Inferior parietal cortex (tissue), 1 donor: ENCODE measurements around the gene ABHD17C.
"Not testable (repeated sequence)": the region's sequence is repeated elsewhere in the genome, so short reads cannot be mapped to it uniquely, and the experiment has no call there.

Experiments used
- DNase-seq: peaks from one replicate; pipeline ENCODE4 v3.0.0-alpha.2; 2016; ENCODE audit errors: extremely low spot score

The ABHD17C gene

DNA sequence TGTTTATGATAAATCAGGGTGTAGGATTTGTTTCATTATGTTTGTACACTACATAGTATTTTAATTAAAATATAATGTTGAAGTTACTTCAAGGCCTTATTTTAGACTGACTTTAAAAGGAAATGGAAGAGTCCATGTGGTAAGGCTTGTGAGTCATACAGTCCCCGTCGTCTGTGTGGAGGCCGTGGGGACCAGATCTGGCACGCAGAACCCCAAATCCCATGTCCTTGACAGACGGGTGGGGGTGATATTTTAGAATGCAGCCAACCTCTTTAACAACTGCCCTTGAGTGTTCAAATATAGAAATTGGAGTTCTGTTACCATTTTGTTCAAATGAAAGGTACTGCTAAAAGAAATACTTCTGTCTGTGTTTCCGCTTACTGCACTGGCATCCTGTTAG, 35.8 kb downstream of the ABHD17C start:
- DNase-seq: peak; percentile 45

DNA sequence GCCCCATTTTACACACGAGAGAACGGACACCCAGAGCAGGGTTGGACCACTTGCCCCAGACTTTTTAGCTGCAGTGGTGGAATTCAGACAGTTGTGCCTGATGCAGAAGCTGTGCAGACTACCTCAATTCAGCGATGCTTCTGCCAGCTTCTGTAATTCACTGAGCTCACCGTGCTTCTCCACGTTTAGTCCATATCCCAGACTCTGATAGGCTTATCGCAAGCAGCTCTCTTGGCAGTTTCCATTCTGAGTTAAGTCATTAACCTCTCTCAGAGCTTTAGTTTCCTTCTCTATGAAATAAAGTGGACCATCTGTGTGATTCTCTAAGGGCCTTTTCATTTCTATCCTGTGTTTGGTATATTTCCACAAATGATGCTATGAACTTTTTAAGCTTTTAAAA, 37.1 kb downstream of the ABHD17C start:
- no peak for DNase-seq

DNA sequence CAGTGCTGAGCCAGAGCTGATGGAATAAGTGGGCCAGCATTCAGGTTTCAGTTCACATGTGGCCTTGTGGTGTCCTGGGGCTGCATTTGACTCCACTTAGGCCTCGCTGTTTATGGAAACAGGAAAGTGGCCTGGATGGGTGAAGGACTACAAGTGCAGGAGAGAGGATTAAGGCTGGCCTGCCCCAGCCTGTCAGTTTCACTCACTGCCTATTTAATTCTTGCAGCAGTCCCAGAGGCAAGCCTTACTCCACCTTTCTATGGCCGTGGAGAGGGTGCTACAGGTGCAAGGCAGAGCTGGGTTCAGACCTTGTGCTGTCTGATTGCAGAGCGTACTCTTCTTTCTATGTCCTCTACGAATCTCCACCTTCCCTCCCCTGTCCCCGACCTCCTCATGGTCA, 37.7 kb downstream of the ABHD17C start:
- DNase-seq: no peak

DNA sequence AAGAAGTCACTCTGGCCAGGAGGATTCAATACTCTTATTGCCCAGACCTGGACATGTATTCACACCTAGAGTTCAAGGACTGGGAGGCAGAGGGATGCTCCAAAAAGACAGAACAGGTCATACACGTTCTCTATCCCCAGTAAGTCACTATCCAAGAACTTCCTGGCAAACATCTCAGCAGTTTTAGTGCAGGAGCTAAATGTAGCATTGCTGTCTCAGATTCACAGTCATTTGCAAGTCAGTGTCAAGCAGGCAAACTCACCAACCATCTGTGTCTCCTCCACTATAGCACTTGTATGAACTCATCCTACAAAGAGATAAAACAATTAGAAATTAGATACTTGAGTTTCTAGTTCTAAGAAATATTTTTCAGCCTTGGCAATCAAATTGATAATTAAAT, 38.4 kb downstream of the ABHD17C start:
- peak; percentile 34 for DNase-seq

DNA sequence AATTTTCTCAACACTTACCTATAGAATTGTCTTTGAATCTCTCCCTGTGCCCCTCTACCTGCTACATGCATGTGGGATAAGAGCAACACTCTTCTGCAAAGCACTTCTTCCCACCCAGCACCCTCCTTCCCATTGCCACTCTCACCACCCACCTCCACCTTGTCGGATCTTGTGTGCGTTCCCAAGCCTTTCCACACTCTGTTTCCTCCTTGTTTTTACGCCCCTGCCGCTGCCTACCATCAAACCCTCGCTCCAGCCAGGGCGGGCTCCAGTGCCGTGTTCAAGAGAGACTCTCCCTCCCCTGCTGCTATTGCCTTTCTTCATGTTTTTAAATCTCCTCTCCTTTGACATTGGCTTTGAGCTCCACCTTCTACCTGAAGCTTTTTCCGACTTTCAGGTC, 40.2 kb downstream of the ABHD17C start:
- DNase-seq: no peak

DNA sequence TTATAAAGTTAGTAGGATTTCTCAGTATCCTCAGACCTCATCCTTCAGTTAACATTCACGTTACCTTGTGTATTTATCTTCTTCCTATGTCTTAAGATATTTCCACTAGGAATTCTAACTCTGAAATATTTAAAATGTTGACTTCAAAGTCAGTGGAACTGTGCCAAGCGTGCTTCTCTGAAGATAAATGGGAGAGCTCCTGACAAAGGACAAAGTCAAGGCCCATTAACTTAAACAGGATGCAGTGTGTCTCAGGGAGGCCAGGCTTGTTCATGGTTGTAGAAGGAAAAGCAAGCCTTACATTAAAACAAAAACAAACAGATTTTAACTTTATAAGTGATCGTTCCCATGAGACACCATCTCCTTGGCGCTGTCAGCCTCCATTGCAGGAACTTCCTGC, 41.5 kb downstream of the ABHD17C start:
- DNase-seq: no peak

DNA sequence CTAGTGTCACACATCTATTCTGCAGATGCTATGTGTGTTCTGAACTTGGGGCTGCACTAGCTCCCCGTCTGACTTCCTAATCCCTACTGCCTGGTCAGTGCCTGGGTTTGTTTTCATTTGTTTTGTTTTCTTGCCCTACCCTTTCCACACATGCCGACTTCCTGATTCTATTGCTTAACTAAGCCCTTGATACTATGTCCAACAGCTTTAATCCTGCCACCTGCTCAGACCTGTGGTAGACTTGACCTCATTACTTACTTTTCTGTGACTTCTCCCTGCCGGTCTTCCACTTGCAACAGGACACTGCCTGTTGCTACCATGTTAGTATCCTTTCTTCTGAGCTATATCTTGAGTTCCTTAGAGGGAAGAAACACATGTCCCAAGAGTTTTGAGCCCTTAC, 44.8 kb downstream of the ABHD17C start:
- DNase-seq: no peak

DNA sequence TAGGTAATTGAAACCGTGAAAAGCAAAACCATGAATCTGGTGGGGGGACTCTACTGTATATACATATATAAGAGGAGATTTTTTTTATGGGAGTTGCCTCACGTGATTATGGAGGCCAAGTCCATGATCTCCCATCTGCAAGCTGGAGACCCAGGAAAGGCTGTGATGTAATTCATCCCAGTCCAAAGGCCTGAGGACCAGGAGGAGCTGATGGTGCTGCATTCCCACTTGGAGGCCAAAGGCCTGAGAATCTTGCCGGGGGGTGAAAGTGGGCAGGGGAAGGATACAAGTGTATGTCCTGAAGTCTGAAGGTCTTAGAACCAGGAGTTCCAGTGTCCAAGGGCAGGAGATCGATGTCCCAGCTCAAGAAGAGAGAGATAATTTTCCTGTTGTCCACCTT, 47.0 kb downstream of the ABHD17C start:
- DNase-seq: no peak

DNA sequence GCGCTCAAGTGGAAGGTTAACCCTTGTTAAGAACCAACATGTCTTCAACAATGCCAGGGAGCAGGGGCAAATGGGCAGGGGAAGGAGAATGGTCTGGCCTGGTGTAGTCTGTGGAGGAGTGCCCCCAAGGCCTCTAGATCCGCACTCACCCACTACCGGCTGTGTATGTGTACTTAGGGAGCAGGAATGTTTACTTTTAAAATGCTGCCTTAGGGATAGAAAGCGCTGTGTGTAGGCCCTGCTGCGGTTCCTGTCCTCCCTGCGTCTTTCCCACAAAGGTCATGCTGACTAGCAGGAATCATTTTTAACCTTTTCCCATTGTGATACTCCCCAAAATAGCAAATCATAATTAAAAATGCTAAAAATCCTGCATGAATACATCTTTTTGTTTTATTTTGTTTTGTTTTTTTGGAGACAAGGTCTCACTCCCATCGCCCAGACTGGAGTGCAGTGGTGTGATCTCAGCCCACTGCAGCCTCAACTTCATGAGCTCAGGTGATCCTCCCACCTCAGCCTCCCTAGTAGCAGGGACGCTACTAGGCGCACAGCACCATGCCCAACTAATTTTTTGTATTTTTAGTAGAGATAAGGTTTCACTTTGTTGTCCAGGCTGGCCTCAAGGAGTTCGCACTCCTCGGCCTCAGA, 48.2 kb downstream of the ABHD17C start:
- DNase-seq: no peak

DNA sequence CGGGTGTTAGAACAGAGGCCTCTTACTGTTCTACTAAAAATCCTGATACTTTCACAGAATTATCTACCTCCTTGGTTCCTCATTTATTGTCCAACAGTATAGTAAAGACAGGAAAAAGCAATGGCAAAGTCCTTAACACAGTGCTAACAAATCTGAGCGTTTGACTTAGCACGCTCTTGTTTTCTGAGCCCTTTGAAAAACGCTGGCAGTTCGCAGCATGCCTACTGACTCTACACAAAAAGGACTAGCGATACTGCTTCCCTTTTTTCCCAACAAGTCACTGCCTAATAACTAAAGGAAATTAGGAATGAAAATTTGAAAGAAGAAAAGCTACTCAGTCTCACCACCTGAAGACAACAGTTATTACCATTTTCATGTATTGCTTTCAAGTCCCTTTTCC, 49.3 kb downstream of the ABHD17C start:
- no peak for DNase-seq

DNA sequence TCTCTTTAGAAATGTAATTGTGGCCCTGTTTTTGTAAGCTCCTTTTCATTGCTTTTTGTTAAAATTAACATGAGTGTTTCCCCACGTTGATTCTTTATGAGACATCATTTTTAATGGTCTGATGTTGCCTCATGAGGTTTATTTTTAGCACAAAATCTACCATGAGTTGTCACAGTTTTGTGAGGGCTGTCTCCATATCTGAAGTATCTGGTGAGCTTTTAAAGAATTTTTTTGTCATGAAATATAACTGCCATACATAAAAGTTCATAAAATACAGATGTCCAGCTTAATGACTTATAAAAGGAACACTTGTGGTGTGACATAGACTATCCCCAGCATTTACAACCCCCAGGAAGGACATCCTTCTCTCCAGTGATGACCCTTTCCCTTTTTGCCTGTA, 49.7 kb downstream of the ABHD17C start:
- no peak for DNase-seq

DNA sequence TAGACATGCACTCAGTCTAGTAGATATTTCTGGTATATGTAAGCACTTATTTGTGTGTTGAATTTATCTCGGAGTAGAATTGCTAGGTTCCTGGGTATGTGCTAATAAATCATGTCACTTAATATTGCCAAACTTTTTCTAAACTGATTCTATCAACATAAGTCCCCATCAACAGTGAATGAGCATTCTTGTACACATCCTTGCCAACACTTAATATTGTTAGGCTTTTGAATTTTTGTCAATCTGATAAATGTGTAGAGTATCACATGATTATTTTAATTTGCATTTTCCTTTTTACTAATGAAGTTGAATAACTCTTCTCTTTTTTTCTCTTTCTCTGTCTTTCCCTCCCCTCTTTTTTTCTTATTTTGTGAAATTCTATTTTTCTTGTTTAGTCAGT, 50.8 kb downstream of the ABHD17C start:
- no peak for DNase-seq

DNA sequence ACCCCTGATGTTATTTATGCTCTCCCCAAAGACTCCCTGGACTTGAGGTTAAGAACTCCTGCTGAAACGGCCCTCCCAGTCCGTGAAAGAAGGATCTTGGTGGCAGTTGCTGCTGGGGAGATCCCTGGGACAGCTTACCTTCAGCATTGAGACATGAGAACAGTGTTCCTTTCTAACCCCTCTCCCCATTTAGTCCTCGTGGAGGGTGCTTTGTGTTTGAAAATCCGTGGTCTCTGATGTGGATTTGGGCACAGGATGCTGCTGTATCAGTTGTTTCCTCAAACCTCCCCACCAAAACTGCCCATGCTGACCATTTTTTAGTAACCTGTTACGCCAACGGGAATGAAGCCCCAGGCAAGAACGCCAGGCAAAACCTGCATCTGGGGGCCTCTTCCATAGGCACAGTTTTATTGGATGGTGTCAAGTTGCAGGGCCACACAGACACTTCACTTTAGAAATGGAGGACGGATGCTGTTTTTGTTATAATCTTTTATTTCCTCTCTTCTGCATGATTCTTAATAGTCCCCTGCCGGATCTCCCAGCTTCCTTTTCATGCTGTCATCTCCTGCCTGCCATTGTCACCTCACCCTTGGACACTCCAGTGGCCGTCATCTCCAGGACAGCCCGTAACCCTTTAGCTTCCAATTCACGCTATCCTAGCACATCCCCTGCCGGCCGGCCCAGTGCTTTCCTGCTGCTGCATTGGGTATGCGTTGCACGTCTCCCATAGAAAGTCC, 52.4 kb downstream of the ABHD17C start:
- DNase-seq: no peak

DNA sequence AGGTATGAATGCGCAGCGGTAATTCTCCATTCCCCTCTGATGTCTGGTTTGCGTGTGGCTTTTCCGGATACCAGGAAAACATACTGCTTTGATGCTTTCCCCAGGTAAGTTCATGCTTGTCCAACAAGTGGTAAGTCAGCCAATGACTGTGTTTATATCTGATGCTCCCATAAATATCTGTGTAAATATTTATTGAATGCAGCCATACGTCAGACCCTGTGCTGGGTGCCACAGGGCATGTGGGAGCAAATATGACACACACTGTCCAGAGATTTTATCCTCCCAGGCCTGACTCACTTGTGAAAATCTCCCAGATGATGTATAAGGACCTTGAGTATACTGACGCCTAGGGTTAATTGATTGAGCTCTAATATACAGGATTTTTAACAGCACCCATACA, 54.5 kb downstream of the ABHD17C start:
- no peak for DNase-seq

DNA sequence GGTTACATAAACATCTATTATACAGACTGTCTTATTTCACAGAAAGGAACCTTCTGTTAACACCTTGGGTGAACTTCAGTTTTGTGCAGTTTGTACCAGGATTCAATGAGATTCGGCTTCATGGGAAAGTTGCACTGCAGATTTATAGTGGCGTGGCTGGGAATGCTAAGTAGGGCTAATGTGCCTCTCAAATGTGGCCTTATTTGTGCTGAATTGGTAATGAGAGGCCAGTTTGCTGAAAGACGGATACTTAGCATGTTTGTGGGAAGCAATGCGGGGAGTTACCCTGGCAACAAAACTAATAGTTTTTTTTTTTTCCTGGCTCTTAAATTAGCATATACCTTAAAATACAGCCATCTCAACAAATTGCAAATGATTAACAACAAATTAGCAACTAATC, 55.5 kb downstream of the ABHD17C start:
- no peak for DNase-seq

DNA sequence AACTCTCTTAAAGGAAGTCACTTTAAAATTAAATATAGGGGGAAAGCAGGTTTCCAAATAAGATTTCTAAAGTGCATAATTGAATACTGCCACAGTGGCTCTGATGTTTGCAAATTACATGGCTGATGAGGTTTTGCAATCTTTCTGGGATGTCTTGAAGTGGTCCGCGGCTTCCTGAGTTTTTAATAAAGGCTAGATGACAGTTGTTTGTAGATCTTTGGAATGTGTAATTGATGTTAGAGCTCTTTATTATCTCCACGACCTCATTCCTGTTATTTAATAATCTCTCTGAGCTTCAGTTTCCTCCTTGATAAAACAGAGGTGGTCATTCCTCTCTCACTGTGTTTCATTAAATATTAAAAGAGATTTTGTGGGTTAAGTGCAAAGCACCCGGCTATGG, 57.1 kb downstream of the ABHD17C start:
- DNase-seq: no peak

DNA sequence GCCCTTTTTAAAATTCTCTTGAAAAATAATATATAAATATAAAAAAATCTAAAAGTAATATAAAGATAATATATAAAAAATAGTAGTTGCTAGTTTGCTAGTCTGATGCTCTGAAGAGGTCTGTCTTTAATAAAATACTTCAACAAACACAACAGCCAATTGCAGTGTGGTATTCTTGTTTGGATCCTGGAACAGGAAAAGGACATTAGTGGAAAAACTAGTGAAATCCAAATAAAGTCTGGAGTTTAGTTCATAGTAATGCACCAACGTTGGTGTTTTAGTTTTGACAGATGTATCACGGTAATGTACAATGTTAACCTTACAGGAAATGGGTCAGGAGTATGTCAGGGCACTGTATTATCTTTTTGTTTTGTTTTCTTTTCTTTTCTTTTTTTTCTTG, 58.1 kb downstream of the ABHD17C start:
- DNase-seq: no peak

DNA sequence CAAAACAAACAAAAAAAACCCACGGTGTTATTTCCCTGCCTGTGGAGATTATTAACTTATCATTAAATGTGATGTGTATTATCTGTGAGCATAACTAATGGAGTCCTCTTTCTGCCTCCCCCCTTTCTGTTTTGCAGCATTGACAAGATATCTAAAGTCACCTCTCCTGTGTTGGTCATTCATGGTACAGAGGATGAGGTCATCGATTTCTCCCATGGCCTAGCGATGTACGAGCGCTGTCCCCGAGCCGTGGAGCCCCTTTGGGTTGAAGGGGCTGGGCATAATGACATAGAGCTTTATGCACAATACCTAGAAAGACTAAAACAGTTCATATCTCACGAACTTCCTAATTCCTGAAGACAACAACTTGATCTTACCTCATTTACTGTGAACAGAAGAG, 58.9 kb downstream of the ABHD17C start:
- no peak for DNase-seq

DNA sequence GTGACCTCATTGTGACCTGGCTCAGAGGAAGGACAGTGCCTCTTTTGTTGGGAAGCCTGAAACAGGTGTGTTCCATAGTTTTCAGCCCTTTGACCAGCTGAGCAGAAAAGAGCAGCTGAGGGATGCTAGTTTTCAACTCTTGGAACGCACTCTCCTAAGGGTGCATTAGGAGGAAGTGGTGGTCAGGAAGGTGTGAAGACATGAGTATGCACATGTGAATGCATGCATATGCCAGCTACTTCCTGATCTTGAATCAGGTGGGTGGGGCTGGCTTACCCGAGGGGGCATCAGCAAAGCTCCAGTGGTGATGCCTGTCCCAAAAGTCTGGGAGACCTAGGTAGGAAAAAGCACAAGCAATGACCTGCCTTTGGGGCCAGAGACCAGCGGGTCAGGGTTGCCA, 60.8 kb downstream of the ABHD17C start:
- no peak for DNase-seq

DNA sequence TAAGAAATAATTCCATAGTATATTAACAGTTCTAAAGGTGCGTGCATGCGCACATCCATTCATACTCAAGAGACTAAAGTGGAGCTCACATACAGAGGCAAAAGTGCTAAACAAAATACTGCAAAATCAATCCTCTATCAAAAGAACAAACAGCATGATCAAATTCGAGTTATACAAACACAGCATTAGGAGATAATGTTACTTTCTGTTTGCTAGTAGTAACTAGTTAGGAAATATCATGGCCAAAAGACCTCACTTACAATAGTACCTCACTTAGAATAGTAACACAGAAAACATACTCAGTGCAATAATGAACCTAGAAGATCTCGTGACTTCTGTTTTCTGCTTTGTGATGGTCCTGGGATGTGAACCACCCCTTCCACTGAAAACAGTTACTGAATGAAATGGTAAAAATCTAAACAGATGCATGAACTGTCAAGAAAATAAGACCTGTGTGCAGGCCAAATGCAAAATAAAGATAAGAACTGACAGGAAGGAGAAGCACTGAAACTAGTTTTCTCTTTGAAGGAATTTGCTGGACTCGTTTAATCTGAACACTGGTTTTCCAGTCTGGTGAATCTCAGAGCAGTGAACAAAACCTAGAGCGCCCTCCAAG, 63.1 kb downstream of the ABHD17C start:
- no peak for DNase-seq

DNA sequence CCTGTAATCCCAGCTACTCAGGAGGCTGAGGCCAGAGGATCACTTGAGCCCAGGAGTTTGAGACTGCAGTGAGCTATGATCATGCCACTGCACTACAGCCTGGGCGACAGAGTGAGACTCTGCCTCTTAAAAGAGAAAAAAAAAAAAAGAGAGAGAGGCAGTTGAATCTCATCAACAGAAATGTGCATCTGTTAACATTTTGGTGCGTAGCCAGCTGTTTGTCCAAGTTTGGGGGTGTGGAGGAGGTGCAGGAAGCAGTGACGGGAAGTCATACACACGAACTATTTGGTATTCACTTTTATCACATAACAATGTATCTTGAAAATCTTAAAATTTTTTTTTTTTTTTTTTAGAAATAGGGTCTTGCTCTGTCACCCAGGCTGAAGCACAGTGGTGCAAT, 65.8 kb downstream of the ABHD17C start:
- no peak for DNase-seq

DNA sequence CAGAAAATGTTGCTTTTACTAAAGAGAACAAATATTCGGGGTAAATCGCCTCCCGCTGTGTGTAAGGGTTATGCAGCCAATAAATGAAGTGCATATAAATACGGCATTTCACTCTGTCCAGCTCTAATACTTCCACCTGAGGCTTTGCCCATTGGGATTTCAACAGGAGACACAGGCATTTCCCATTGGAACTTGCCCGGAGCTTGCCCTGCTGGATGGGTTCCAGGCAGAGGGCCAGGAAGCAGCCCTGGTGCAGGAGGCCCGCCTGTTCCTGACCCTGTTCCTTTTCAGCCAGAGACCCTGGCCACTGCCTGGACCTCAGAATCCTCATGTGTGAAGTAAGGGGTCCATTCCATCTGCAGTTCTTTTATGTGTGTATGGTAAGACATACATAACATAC, 66.6 kb downstream of the ABHD17C start:
- no peak for DNase-seq

DNA sequence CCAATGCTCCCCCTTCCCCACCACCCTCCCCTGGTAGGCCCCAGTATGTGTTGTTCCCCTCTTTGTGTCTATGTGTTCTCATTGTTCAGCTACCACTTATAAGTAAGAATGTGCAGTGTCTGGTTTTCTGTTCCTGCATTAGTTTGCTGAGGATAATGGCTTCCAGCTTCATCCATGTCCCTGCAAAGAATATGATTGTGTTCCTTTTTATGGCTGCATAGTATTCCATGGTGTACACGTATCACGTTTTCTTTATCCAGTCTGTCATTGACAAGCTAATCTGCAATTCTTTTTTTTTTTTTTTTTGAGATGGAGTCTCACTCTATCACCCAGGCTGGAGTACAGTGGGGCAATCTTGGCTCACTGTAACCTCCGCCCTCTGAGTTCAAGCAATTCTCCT, 68.1 kb downstream of the ABHD17C start:
- not testable (repeated sequence) for DNase-seq
